Cardiac septum (tissue), 1 donor: ENCODE measurements around the gene ALDH3B1. TPM values are rescaled to one million over a fixed set of nuclear protein-coding genes. Genes with fewer than 3 reads are reported as not detected.

Experiments
- DNase-seq: peaks from one replicate; pipeline ENCODE4 v3.0.0-alpha.2; 2020; ENCODE audit warnings: low spot score
- intact Hi-C: fragments of 100-400 bp; cut with DNase I; formaldehyde crosslinking; loops from one replicate; pipeline ENCODE4 v1.14.0; 2022
- total RNA-seq: library from RNA; stranded (reverse); fragmentation: NEBNext Ultra II Directional; extraction: Animal tissue kit (Norgen Biotek cat#: 25700); gene quantifications from one replicate; pipeline ENCODE4 v1.2.1, GENCODE V29; 2021
- donor health status: DM: no; HTN: no; CAD: no.

Gene ALDH3B1
- total RNA-seq, 1 donor from 2014 or later: 5.1 TPM

GRCh38 chr11:68052137-68052873 is 42.2 kb downstream of the ALDH3B1 start:
- peak; percentile 53 for DNase-seq
- intact Hi-C loops: no loop called here

- DNase-seq: peak; percentile 65
- intact Hi-C loops: no loop called here
Measured at GRCh38 chr11:68053117-68053516, 43.0 kb downstream of the ALDH3B1 start.

GRCh38 chr11:68053981-68054812 is 44.1 kb downstream of the ALDH3B1 start:
- peak; percentile 53 for DNase-seq
- intact Hi-C loops: no loop called here

- intact Hi-C loops: no loop called here
- no peak for DNase-seq
Measured at GRCh38 chr11:68056317-68057285, 46.5 kb downstream of the ALDH3B1 start.

GRCh38 chr11:68057807-68058206 is 47.7 kb downstream of the ALDH3B1 start:
- intact Hi-C loops: no loop called here
- no peak for DNase-seq

- DNase-seq: no peak
- intact Hi-C loops: no loop called here
Measured at GRCh38 chr11:68061508-68061907, 51.4 kb downstream of the ALDH3B1 start.

GRCh38 chr11:68064926-68065325 is 54.8 kb downstream of the ALDH3B1 start:
- intact Hi-C loops: no loop called here

GRCh38 chr11:68065841-68066240 is 55.7 kb downstream of the ALDH3B1 start:
- intact Hi-C loops: no loop called here
- DNase-seq: no peak

More at GRCh38 chr11:68064926-68065325, 54.8 kb downstream of the ALDH3B1 start:
- no peak for DNase-seq

GRCh38 chr11:68066742-68067141 is 56.6 kb downstream of the ALDH3B1 start:
- DNase-seq: no peak
- intact Hi-C loops: no loop called here

GRCh38 chr11:68067991-68068390 is 57.9 kb downstream of the ALDH3B1 start:
- no peak for DNase-seq
- intact Hi-C loops: no loop called here

GRCh38 chr11:68071281-68072048 is 61.3 kb downstream of the ALDH3B1 start:
- DNase-seq: no peak
- intact Hi-C loops: no loop called here

GRCh38 chr11:68074584-68075352 is 64.6 kb downstream of the ALDH3B1 start:
- intact Hi-C loops: no loop called here
- DNase-seq: no peak

- intact Hi-C loops: no loop called here
- no peak for DNase-seq
Measured at GRCh38 chr11:68076371-68077042, 66.4 kb downstream of the ALDH3B1 start.

- intact Hi-C loops: no loop called here
- no peak for DNase-seq
Measured at GRCh38 chr11:68077617-68078582, 67.8 kb downstream of the ALDH3B1 start.
